RWPE2 (cell line): ENCODE results near the gene TRIP4.
A peak's percentile ranks its signal among the peaks of the same experiment; 100 is the strongest.

ENCODE experiments used
- ATAC-seq: fragments of 200-7000 bp; cut with Tn5 transposase; 3 replicates; pipeline ENCODE4 v1.9.1; 2021; ENCODE audit warnings: low read depth
- DNase-seq: peaks from one replicate; pipeline ENCODE4 v3.0.0-alpha.2; 2020; ENCODE audit warnings: low spot score
- H3K27ac ChIP-seq: fragments of 450-650 bp; 2 replicates; pipeline ENCODE4 v1.5.1; 2017; ENCODE audit warnings: mild to moderate bottlenecking; ENCODE audit not compliant: poor library complexity, severe bottlenecking
- H3K27me3 ChIP-seq: fragments of 250-450 bp; sonication (Bioruptor Pico); 2 replicates; pipeline ENCODE4 v1.5.1; 2021; ENCODE audit warnings: mild to moderate bottlenecking, moderate library complexity; ENCODE audit not compliant: insufficient read depth, poor library complexity, severe bottlenecking
- H3K36me3 ChIP-seq: fragments of 250-450 bp; sonication (Bioruptor Pico); 2 replicates; pipeline ENCODE4 v1.5.1; 2020; ENCODE audit warnings: low read depth, mild to moderate bottlenecking, moderate library complexity
- H3K4me1 ChIP-seq: fragments of 250-450 bp; sonication (Bioruptor Pico); 2 replicates; pipeline ENCODE4 v1.5.1; 2021; ENCODE audit warnings: mild to moderate bottlenecking, moderate library complexity; ENCODE audit not compliant: insufficient read depth, poor library complexity, severe bottlenecking
- H3K4me3 ChIP-seq: fragments of 250-450 bp; sonication (Bioruptor Pico); 2 replicates; pipeline ENCODE4 v1.5.1; 2021; ENCODE audit warnings: mild to moderate bottlenecking, moderate library complexity; ENCODE audit not compliant: severe bottlenecking
- H3K9me3 ChIP-seq: fragments of 250-450 bp; sonication (Bioruptor Pico); 2 replicates; pipeline ENCODE4 v1.5.1; 2021; ENCODE audit warnings: mild to moderate bottlenecking, moderate library complexity; ENCODE audit not compliant: severe bottlenecking
- TF ChIP-seq, protein P1 (sequence below): fragments of 450-650 bp; IDR thresholded peaks from one replicate; pipeline ENCODE4 v1.5.1; 2017; ENCODE audit warnings: mild to moderate bottlenecking, moderate library complexity; ENCODE audit not compliant: poor library complexity, severe bottlenecking

TRIP4 gene

DNA sequence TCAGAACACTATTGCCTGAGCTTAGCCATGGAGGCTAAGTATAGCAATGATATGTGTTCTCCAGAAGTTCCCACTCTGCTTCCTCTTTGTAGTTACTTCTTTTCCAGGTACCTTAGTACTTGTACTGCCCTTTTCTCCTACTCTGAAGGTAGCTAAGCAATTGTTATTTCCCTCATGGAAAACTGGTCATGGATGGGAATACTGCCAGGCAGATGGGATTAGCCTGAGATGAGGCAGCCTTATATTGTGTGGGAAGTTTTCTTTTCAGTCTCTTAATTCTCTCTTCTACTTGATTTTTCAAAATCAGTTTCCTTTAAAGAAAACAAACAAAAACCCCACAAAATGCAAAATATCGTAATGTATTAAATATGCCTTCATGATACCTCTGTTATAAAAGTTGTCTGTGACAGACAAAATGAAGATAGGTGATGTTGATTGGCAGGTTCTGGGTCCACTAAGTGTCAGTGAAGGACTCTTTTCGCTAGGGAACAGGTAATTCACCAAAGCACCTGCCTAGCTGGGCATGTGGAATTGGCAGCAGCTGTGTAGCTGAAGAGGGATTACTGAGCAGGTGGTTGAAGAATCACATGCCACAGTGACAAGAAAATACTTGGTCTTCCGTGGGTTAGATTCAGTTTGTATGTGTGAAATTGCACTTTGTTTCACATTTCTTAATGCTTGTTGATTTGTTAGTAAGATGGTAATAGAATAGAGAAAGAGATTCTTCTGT, 76.8 kb downstream of the TRIP4 start:
- no peak overlapping the region for H3K4me3 ChIP-seq
- TF ChIP-seq, protein P1, sequence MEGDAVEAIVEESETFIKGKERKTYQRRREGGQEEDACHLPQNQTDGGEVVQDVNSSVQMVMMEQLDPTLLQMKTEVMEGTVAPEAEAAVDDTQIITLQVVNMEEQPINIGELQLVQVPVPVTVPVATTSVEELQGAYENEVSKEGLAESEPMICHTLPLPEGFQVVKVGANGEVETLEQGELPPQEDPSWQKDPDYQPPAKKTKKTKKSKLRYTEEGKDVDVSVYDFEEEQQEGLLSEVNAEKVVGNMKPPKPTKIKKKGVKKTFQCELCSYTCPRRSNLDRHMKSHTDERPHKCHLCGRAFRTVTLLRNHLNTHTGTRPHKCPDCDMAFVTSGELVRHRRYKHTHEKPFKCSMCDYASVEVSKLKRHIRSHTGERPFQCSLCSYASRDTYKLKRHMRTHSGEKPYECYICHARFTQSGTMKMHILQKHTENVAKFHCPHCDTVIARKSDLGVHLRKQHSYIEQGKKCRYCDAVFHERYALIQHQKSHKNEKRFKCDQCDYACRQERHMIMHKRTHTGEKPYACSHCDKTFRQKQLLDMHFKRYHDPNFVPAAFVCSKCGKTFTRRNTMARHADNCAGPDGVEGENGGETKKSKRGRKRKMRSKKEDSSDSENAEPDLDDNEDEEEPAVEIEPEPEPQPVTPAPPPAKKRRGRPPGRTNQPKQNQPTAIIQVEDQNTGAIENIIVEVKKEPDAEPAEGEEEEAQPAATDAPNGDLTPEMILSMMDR: no peak
- DNase-seq: no peak

DNA sequence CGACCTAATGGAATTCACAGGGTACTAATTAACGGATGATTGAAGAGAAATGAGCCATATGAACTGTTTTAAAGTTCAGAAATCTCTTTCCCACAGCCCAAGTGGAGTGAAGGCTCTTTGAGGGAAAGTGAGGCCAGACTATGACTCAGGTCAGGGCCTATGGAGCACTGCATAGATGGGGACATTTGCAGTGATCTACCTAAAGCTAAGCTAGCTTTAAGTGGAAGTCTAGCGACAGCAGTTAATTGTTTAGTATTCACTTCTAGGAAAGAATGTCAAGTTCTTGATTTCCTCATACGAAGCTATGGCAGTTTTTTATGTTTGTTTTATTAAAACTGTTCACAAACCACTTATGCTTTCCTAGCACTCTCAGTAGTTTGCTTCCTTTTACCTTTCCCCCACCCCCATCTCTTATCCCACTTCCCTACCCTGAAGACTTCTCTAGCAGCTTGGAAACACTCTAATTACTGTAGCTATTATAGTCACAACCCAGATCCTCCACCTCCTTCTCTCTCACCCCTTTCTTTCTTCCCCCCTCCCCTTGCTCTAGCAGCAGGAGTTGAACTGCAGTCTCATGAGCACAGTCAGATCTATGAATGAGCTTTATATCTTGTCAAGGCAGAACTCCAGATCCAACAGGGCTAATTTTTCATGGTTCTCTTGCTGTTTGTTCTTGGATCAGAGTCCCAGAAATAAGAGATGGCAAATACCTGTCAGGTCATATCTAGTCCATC, 78.9 kb downstream of the TRIP4 start:
- Histone ChIP-seq H3K4me1 (peaks cover 8% of the 10 kb centered on the region), H3K27ac (no peak overlapping the region), H3K4me3 (no peak overlapping the region), H3K27me3 (no peaks in the 10 kb centered on the region), H3K9me3 (no peaks in the 10 kb centered on the region), H3K36me3 (peaks cover 53% of the 10 kb centered on the region)
- TF ChIP-seq, protein P1: no peak
- ATAC-seq (no peak), DNase-seq (no peak)

More for the DNA sequence above, 76.8 kb downstream of the TRIP4 start:
- no peaks in the 10 kb centered on the region for H3K27me3 ChIP-seq
- peaks cover 35% of the 10 kb centered on the region for H3K36me3 ChIP-seq
- no peak for ATAC-seq
- H3K4me1 ChIP-seq: peaks cover 11% of the 10 kb centered on the region
- no peak overlapping the region for H3K27ac ChIP-seq
- no peaks in the 10 kb centered on the region for H3K9me3 ChIP-seq

DNA sequence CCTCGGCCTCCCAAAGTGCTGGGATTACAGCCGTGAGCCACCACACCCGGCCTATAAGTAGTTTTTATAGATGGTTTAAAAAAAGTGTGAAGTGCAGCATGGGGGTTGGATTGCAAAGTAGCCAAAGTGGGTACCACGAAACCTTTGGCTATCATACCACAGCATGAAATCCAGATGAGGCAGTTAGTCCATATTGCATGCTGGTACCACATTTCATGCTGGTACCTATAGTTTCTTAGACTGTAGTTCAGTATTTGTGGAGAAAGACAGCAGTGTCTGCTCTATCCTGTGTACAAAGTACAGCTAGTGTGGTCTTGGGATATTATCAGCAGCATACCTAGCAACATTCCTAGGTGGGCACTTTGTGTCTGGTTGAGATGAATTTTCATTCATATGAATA, 84.5 kb downstream of the TRIP4 start:
- H3K36me3 ChIP-seq: peaks cover 43% of the 10 kb centered on the region
- DNase-seq (no peak), ATAC-seq (0 out of 3 replicates have a peak, but pooled peaks have one; percentile 17)
- H3K9me3 ChIP-seq: no peaks in the 10 kb centered on the region
- H3K27ac ChIP-seq: no peak overlapping the region
- no peak overlapping the region for H3K4me3 ChIP-seq
- H3K27me3 ChIP-seq: no peaks in the 10 kb centered on the region
- H3K4me1 ChIP-seq: no peaks in the 10 kb centered on the region
- TF ChIP-seq, protein P1: no peak

DNA sequence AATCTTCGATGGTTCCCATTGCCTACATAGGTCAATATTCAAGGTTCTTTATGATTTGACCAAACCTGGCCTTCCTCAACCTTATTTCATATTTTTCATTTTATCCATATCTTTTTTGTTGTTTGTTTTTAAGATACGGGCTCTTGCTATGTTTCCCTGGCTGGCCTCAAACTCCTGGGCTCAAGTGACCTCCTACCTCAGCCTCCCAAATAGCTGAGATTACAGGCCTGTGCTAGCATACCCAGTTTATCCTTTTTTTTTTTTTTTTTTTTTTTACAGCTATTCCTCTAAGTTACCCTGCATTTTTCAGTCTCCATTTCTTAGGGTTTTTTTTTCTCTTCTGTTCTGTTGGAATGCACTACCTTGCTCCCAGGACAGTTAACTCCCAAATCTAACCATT, 87.2 kb downstream of the TRIP4 start:
- DNase-seq (no peak), ATAC-seq (no peak)
- Histone ChIP-seq H3K36me3 (peaks cover 39% of the 10 kb centered on the region), H3K9me3 (no peaks in the 10 kb centered on the region), H3K27me3 (no peaks in the 10 kb centered on the region), H3K4me1 (no peaks in the 10 kb centered on the region), H3K27ac (no peak overlapping the region), H3K4me3 (no peak overlapping the region)
- TF ChIP-seq, protein P1: no peak
